ENCODE data around the gene PLA2G3. TPM values are rescaled to one million over a fixed set of nuclear protein-coding genes. Genes with fewer than 3 reads are reported as not detected.

PLA2G3 gene
- total RNA-seq, 1 experiment from 2014 or later = 8.2 TPM

GRCh38 chr22:31096657-31097279, 43.5 kb downstream of the PLA2G3 start:
- DNase-seq = peak; percentile 70

More at GRCh38 chr22:31096657-31097279, 43.5 kb downstream of the PLA2G3 start:
- Histone ChIP-seq H2BK15ac (ENCODE audit: low read depth, low read length) (no peak overlapping the region), H2BK5ac (ENCODE audit: insufficient read length, low read length) (no peak overlapping the region), H4K20me1 (ENCODE audit: control insufficient read depth, insufficient read depth, insufficient read length) (no peaks in the 10 kb centered on the region), H3K56ac (ENCODE audit: insufficient read length, low read depth, low read length) (no peak overlapping the region), H4K5ac (ENCODE audit: insufficient read length, low read depth, low read length) (no peak overlapping the region), H3K4me2 (ENCODE audit: insufficient read depth, insufficient read length, low read length) (no peak overlapping the region), H3T11ph (ENCODE audit: low read length) (no peak overlapping the region), H4K91ac (ENCODE audit: insufficient read length, low read depth, low read length) (no peak overlapping the region), H3K27ac (ENCODE audit: insufficient read length, low read depth, low read length) (no peak overlapping the region), H3K79me1 (ENCODE audit: insufficient read depth, low read depth, low read length, poor library complexity, severe bottlenecking) (no peaks in the 10 kb centered on the region), H2BK20ac (ENCODE audit: low read depth, low read length, poor library complexity, severe bottlenecking) (no peak overlapping the region), H3K4me1 (ENCODE audit: insufficient read depth, low read length) (0 out of 2 replicates have a peak, but pooled peaks cover 3% of the 10 kb centered on the region), H3K9me3 (ENCODE audit: control insufficient read depth, low read depth, low read length) (no peaks in the 10 kb centered on the region), H3K18ac (ENCODE audit: insufficient read length, low read depth, low read length) (no peak overlapping the region), H3K23me2 (ENCODE audit: insufficient read length, low read depth, low read length, poor library complexity, severe bottlenecking) (peaks cover 6% of the 10 kb centered on the region), H3K14ac (ENCODE audit: insufficient read depth, low read length) (no peak overlapping the region; the same call in 1 of the 2 replicates), H2AFZ (ENCODE audit: low read length) (no peak overlapping the region), H2BK120ac (ENCODE audit: low read depth, low read length, poor library complexity, severe bottlenecking) (no peak overlapping the region), H3K9ac (ENCODE audit: extremely low read depth, insufficient read length, low read length) (no peak overlapping the region), H2AK5ac (ENCODE audit: insufficient read length, low read length) (no peak overlapping the region), H3K4ac (ENCODE audit: low read depth, low read length) (no peak overlapping the region), H2BK12ac (ENCODE audit: insufficient read length, low read depth, low read length) (no peak overlapping the region), H4K8ac (replicated peaks; ENCODE audit: insufficient read length, low read depth, low read length) (no peak overlapping the region), H3K23ac (ENCODE audit: insufficient read length, low read depth, low read length) (no peak overlapping the region), H3K27me3 (ENCODE audit: insufficient read depth, low read length) (no peaks in the 10 kb centered on the region), H3K79me2 (ENCODE audit: insufficient read depth, low read length) (no peaks in the 10 kb centered on the region)
- H3K4me1 Mint-ChIP-seq = peaks cover 4 to 25% of the 10 kb centered on the region in 2 experiments
- TF ChIP-seq CTCF (conservative IDR thresholded peaks at IDR 0.05) = no peak
- H3K9me3 Mint-ChIP-seq = no peaks in the 10 kb centered on the region; a peak in 1 of 5 replicates
- peaks cover 3 to 10% (median 3%) of the 10 kb centered on the region in 3 experiments; a peak in 4 of 7 replicates for H3K36me3 Mint-ChIP-seq (ENCODE audit: insufficient read depth in 1 of 3, low read depth in 3 of 3)
- no peak overlapping the region for H3K27ac Mint-ChIP-seq
- H3K27me3 Mint-ChIP-seq (ENCODE audit: low read depth) = no peaks in the 10 kb centered on the region
- no CpG with 5 or more reads among the region's 27 CpGs for WGBS (ENCODE audit: extremely low coverage, insufficient read length, low lambda C conversion rate)
- no peak overlapping the region; a peak in 1 of 5 replicates for H3K4me3 Mint-ChIP-seq
